HG03442 (cell line): ENCODE results near the gene SRGAP2C.
"Not testable (repeated sequence)": the region's sequence is repeated elsewhere in the genome, so short reads cannot be mapped to it uniquely, and the experiment has no call there.

Experiments
- ATAC-seq: cut with Tn5 transposase; IDR thresholded peaks from one replicate; pipeline ENCODE4 v1.9.1; 2021; ENCODE audit warnings: mild to moderate bottlenecking, moderate library complexity; ENCODE audit not compliant: unreplicated experiment

The SRGAP2C gene

DNA sequence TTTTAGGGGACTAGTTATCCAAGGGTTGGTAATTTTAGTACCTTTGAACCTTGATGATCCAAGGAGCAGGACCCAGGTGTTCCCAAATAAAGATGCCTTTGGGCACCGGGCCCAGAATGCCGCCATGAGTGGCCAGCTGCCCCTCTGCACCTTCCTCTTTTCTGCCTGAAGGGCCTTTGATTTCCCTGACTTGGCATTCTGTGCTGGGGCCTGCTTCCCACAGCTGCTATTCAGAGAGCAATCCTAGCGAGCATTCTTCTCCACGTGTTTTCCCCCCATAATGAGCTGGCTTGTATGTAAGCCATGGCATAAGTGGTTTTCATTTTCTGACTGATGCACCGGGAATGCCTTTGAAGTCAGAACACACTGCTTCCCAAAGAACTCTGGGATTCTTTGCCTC, 184.1 kb downstream of the SRGAP2C start:
- not testable (repeated sequence) for ATAC-seq

- ATAC-seq, result not testable (repeated sequence)
Measured at GRCh38 chr1:121369959-121370358, 185.2 kb downstream of the SRGAP2C start.

DNA sequence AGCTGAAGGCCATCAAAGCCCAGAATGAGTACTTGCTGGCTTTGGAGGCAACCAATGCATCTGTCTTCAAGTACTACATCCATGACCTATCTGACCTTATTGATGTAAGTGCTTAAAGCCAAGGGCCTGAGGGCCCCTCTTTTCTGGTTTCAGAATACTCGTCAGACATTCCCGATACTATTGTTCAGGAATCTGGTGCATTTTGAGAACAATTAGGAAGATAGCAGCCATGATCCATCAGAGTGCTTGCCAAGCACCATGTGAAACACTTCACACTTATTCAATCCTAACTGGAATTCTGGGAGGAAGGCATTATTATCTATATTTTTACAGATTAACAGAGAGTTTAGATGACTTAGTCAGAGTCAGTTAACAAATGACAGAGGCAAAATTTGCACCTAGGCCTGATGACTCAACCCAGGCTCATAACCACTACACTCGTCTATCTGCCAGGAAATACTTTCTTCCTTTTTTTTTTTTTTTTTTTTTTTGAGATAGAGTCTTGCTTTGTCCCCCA, 190.1 kb downstream of the SRGAP2C start:
- ATAC-seq, result not testable (repeated sequence)

GRCh38 chr1:121376986-121377385, 192.2 kb downstream of the SRGAP2C start:
- not testable (repeated sequence) for ATAC-seq

- not testable (repeated sequence) for ATAC-seq
Measured at GRCh38 chr1:121378757-121379156, 194.0 kb downstream of the SRGAP2C start.

DNA sequence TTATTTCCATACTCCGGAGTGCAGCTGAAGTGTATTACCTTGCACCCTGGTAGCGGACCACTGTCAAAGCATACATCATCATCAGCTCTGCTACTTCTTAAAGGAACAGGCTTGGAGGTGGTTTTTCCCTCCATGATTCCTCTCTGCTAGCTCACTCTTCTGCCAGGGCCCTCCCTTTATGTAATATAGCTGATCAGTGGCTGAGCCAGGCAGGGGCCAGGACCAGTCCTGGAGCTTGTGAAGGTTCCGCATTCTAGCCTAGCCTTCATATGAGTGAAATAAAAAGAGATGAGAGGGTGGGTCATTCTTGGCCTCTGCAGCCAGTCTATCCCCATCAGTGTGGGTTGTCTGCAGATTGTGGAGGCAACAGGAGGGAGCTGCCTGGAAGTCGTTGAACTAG, 200.0 kb downstream of the SRGAP2C start:
- not testable (repeated sequence) for ATAC-seq

- not testable (repeated sequence) for ATAC-seq
Measured at GRCh38 chr1:121385162-121385561, 200.4 kb downstream of the SRGAP2C start.

DNA sequence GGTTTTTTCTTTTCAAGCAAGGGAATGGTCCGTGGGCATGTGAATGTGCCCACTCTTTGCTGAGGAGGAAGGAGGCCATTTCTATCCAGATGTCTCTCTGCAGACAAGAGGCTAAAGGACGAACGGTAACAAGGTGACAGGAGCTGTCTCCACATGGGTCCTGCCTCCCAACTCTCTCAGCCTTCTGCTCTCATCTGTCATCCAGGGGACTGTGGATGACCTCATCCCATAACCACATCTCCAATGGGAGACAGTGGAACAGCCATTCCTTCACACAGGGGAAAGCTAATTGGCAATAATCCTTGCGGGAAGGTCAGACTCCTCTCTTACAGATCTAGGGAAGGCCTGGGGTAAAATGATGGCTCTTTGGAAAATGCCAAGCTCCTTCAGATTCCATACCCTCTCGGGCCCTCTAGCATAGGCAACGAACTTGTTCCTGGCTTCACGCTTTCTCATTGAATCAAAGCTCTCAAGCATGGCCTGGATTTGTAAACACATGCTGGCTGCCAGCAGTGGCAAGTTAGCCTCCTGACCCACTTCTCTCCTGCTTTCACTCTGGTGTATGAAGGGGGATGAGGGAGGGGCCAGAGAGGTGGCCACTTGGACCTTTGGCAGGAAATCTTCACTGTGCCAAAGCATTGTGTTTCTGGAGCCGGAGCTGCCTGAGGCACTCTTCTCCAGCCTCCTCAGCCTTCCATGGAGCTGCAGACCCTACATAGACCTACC, 201.0 kb downstream of the SRGAP2C start:
- ATAC-seq, result not testable (repeated sequence)

- not testable (repeated sequence) for ATAC-seq
Measured at GRCh38 chr1:121386319-121386948, 201.7 kb downstream of the SRGAP2C start.

DNA sequence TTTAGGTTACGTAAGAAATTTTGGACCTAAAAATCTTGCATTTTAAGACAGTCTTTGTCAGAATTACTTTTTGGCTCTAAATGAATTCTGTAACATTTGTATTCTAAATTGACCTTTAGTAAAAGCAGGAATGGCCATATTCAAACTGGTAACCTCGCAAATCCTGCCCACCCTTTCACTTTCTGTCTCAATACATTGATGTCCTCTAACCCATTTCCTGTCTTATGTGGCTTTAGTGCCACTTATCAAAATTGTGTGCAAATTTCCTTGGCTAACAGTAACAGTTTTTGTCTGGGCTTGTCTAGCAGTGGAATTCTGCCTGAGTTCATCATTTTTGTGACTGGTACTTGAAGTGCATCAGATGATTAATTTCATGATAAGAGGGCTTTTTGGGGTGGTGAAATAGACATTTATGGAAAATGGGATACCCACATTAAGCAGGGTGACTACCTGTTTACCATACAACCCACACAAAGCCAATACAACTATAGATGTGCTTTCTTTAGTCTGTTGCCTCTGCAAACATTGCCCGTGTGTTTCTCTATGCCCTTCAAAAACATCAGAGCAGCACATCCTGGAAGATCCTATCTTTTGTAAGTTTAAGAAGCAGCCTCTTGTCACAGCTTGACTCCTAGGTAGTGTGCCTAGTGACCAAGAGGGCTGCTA, 205.3 kb downstream of the SRGAP2C start:
- not testable (repeated sequence) for ATAC-seq

DNA sequence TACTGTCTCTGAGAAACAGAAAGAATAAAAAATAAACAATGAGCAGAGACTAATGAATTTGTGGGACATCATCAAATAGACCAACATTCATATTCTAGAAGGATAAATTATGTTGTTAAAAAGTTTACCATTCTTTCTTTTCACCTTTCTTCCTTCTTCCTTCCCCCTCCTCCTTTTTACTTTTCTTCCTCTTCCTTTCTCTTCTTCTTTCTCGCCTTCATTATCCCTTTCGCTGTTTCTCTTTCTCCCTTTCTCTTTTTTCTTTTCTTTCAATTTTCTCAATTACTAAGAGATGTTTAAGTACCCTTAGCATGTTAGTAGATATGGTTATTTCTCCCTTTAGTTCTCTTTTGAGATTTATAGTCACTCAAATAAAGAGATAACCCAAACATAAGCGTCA, 207.4 kb downstream of the SRGAP2C start:
- ATAC-seq, result not testable (repeated sequence)

GRCh38 chr1:121395718-121396201, 211.0 kb downstream of the SRGAP2C start:
- ATAC-seq, result not testable (repeated sequence)

DNA sequence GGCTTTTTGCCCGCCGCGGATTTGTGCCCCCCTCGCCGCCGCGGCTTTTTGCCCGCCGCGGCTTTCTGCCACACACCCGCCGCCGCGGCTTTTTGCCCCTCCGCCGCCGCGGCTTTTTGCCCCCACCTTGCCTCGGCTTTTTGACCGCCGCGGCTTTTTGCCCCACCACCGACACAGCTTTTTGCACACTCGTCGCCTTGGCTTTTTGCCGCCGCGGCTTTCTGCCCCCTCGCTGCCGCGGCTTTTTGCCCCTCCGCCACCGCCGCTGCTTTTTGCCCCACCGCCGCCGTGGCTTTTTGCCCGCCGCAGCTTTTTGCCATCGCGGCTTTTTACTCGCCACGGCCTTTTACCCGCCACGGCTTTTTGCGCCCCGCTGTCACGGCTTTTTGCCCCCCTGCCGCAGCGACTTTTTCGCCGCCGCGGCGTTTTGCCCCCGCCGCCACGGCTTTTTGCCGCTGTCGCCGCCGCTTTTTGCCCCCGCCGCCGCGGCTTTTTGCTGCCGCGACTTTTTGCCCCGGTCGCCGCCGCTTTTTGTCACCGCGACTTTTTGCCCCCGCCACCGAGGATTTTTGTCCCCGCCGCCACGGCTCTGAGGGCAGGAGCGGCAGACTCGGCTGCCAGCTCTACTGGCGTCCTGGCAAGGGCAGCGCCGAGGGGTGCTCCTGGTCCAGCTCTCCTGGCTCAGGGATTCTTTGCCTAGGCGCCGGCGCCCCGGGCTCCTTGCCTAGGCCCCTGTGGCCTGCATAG, 211.7 kb downstream of the SRGAP2C start:
- not testable (repeated sequence) for ATAC-seq

DNA sequence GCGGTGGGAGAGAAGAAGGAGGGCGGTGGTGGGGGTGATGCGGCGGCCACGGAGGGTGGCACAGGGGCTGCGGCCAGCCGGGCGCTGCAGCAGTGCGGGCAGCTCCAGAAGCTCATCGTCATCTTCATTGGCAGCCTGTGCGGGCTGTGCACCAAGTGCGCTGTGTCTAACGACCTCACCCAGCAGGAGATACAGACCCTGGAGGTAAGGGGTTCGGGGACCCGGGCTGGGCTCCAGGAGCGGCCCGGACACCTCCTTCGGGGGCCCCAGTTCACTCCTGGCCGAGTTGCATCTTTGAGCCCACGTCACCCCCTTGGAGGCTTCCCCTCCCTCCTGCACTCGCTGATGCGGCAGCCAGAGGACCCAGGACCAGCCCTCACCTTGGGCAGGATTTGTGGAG, 212.3 kb downstream of the SRGAP2C start:
- not testable (repeated sequence) for ATAC-seq

DNA sequence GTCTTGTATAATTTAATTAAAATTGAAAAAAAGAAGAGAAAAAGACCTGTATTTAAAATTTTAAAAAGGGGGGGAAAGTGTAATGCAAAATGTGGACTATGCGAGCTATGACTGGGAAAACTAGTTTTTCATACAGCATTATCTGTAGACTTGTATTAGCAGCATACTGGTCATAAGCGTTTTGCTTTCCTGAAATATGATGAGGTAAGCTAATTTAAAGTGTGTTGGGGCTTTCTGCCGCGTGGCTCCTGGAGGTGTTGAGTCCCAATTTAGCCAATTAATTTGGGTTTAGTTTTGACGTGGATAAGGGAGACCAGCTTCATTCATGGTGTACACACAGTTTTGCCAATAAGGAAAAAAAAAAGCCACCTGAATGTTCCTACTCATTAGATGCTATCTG, 214.4 kb downstream of the SRGAP2C start:
- not testable (repeated sequence) for ATAC-seq

GRCh38 chr1:121400108-121400507, 215.3 kb downstream of the SRGAP2C start:
- not testable (repeated sequence) for ATAC-seq

DNA sequence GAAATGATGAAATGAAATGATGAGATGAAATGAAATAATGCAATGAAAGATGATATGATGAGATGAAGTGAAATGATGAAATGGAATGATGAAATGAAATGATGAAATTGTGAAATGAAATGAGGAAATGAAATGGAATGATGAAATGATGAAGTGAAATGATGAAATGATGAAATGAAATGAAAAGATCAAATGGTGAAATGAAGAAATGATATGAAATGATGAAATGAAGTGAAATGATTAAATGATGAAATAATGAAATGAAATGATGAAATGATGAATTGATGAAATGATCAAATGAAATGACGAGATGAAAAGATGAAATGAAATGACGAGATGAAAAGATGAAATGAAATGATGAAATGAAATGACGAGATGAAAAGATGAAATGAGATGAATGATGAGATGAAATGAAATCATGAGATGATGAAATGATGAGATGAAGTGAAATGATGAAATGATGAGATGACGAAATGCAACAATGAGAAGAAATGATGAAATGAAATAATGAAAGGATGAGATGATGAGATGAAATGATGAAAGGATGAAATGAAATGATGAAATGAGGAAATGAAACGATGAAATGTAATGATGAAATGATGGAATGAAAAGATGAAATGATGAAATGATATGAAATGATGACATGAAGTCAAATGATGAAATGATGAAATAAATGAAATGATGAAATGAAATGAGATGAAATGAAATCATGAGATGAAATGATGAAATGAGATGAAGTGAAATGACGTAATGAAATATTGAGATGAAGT, 216.0 kb downstream of the SRGAP2C start:
- not testable (repeated sequence) for ATAC-seq

DNA sequence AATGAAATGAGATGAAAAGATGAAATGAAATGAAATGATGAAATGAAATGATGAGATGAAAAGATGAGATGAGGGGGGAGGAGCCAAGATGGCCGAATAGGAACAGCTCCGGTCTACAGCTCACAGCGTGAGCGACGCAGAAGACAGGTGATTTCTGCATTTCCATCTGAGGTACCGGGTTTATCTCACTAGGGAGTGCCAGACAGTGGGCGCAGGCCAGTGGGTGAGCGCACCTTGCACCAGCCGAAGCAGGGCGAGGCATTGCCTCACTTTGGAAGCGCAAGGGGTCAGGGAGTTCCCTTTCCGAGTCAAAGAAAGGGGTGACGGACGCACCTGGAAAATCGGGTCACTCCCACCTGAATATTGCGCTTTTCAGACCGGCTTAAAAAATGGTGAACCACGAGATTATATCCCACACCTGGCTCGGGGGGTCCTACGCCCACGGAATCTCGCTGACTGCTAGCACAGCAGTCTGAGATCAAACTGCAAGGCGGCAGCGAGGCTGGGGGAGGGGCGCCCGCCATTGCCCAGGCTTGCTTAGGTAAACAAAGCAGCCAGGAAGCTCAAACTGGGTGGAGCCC, 216.7 kb downstream of the SRGAP2C start:
- ATAC-seq, result not testable (repeated sequence)

DNA sequence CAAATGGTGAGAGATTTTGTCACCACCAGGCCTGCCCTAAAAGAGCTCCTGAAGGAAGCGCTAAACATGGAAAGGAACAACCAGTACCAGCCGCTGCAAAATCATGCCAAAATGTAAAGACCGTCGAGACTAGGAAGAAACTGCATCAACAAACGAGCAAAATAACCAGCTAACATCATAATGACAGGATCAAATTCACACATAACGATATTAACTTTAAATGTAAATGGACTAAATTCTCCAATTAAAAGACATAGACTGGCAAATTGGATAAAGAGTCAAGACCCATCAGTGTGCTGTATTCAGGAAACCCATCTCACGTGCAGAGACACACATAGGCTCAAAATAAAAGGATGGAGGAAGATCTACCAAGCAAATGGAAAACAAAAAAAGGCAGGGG, 218.5 kb downstream of the SRGAP2C start:
- not testable (repeated sequence) for ATAC-seq

DNA sequence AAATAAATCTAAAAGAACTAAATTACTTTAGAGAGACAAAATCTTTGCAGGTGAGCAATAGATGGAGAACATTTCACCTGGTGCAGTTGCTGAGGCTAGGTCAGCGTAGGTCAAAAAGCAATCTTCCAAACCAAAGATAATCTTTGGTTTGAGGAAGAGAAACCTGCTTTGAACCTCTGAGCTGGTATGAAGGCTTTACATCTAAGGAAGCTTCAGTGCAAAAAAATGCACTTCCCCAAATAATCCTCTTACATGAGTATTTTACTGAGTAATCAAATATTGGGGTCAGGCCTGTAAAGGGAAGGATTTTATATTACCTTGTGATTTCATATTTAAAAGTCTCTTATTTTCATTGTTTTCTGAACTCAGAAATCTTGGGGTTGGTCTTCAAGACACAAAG, 223.6 kb downstream of the SRGAP2C start:
- no peak for ATAC-seq
